OCI-LY7 (cell line): ENCODE measurements around the gene MTMR8. TPM values are rescaled to one million over a fixed set of nuclear protein-coding genes. Genes with fewer than 3 reads are reported as not detected.

Source experiments
- BruUV-seq: library from RNA; stranded (reverse); fragments of 400-500 nt; replicated peaks from 2 replicates; lab custom pipeline; 2021; lab: Mats Ljungman, UMichigan
- CTCF ChIA-PET: fragments of 300-600 bp; sonication (Branson Sonifier 250); formaldehyde crosslinking; loops from one replicate; lab custom pipeline; 2022; ENCODE audit warnings: antibody characterized with exemption; ENCODE audit not compliant: unreplicated experiment; lab: Charles Lee
- POLR2A ChIA-PET: fragments of 300-600 bp; sonication (Branson Sonifier 250); formaldehyde crosslinking; loops from one replicate; lab custom pipeline; 2022; ENCODE audit warnings: antibody characterized with exemption; lab: Charles Lee
- DNase-seq: peaks from one replicate; pipeline ENCODE4 v3.0.0-alpha.2; 2015; ENCODE audit warnings: low spot score
- H2AFZ ChIP-seq: fragments of 200-600 bp; sonication (generic), shearing (Covaris generic); 2 replicates; pipeline ENCODE4 v1.6.1; 2014; ENCODE audit warnings: mild to moderate bottlenecking, antibody characterized with exemption, low read length, moderate library complexity
- H3K27ac ChIP-seq: fragments of 200-600 bp; sonication (generic); 2 replicates; pipeline ENCODE4 v1.5.1; 2014; ENCODE audit warnings: mixed run types, low read depth, mild to moderate bottlenecking, moderate library complexity, low read length, inconsistent platforms; ENCODE audit not compliant: poor library complexity, severe bottlenecking
- H3K36me3 ChIP-seq: fragments of 200-600 bp; sonication (generic); 2 replicates; pipeline ENCODE4 v1.6.1; 2014; ENCODE audit warnings: mild to moderate bottlenecking, antibody characterized with exemption, low read length, moderate library complexity, mixed read lengths; ENCODE audit not compliant: insufficient read depth
- H3K4me1 ChIP-seq: fragments of 200-600 bp; sonication (generic); 2 replicates; pipeline ENCODE4 v1.5.1; 2014; ENCODE audit warnings: mild to moderate bottlenecking, low read length; ENCODE audit not compliant: insufficient read depth, poor library complexity, severe bottlenecking
- H3K4me2 ChIP-seq: fragments of 200-600 bp; sonication (generic); 2 replicates; pipeline ENCODE4 v1.6.1; 2014; ENCODE audit warnings: mild to moderate bottlenecking, low read length
- H3K4me3 ChIP-seq: fragments of 200-600 bp; sonication (generic); 2 replicates; pipeline ENCODE4 v1.5.1; 2014; ENCODE audit warnings: mild to moderate bottlenecking, low read depth, low read length; ENCODE audit not compliant: poor library complexity, severe bottlenecking
- H3K79me2 ChIP-seq: fragments of 200-600 bp; sonication (generic); 2 replicates; pipeline ENCODE4 v1.6.1; 2016; ENCODE audit warnings: low read depth, mild to moderate bottlenecking, low read length, moderate library complexity, mixed read lengths; ENCODE audit not compliant: insufficient read depth
- H3K9me2 ChIP-seq: fragments of 200-600 bp; sonication (generic); 2 replicates; pipeline ENCODE4 v1.6.1; 2016; ENCODE audit warnings: mild to moderate bottlenecking, low read length, mixed read lengths; ENCODE audit not compliant: insufficient read depth
- H3K9me3 ChIP-seq: fragments of 200-600 bp; sonication (generic); 2 replicates; pipeline ENCODE4 v1.6.1; 2014; ENCODE audit warnings: mild to moderate bottlenecking, mixed run types, low read length, mixed read lengths
- H4K20me1 ChIP-seq: fragments of 200-600 bp; sonication (generic); 2 replicates; pipeline ENCODE4 v1.6.1; 2014; ENCODE audit warnings: mild to moderate bottlenecking, antibody characterized with exemption, low read length, moderate library complexity, mixed read lengths; ENCODE audit not compliant: insufficient read depth
- CTCF ChIP-seq: fragments of 200-600 bp; sonication (generic); conservative IDR thresholded peaks from 2 replicates; pipeline ENCODE4 v1.5.1; 2014; ENCODE audit warnings: mild to moderate bottlenecking, antibody characterized with exemption, low read length, moderate library complexity, mixed read lengths
- EZH2phosphoT487 ChIP-seq: fragments of 200-600 bp; sonication (generic); IDR thresholded peaks from 2 replicates; pipeline ENCODE4 v1.6.1; 2018; ENCODE audit warnings: low read depth, borderline replicate concordance, mild to moderate bottlenecking, mixed run types, antibody characterized with exemption, low read length, moderate library complexity, mixed read lengths
- intact Hi-C: fragments of 100-400 bp; cut with micrococcal nuclease; formaldehyde crosslinking; loops from one replicate; pipeline ENCODE4 v1.10.0; 2022; ENCODE audit not compliant: unreplicated experiment
- total RNA-seq, 2 experiments: library from RNA; depleted of rRNA in 1 of 2; stranded (reverse); fragments of >200 nt in 1 of 2; shearing (Covaris generic) in 1 of 2; gene quantifications; 2 replicates each; pipeline ENCODE4 v1.2.3, GENCODE V29; 2014 to 2022

The MTMR8 gene
- total RNA-seq, 2 experiments from 2014 or later: 5.9 to 8.5 TPM

- Histone ChIP-seq H3K27ac (no peak overlapping the region), H3K79me2 (no peaks in the 10 kb centered on the region), H4K20me1 (no peaks in the 10 kb centered on the region), H3K4me3 (no peak overlapping the region), H3K4me1 (no peaks in the 10 kb centered on the region), H3K36me3 (no peaks in the 10 kb centered on the region), H3K4me2 (no peak overlapping the region), H3K9me2 (no peaks in the 10 kb centered on the region), H3K9me3 (no peaks in the 10 kb centered on the region), H2AFZ (no peak overlapping the region)
- intact Hi-C loops: no loop called here
- ChIA-PET POLR2A (interaction anchor here (0.7 to 1.0 kb wide), 2 partner anchors 19 to 114 kb away, joined by 3 to 4 read pairs; no protein-coding TSS in a partner anchor), CTCF (interaction anchor here (1.1 kb wide), 1 partner anchor 16 kb away, joined by 3 read pairs; no protein-coding TSS in a partner anchor)
- no peak for TF ChIP-seq EZH2phosphoT487
- TF ChIP-seq CTCF: no peak
- no peak for DNase-seq
- BruUV-seq: no TSS peak
These were observed 81.6 kb downstream of the MTMR8 start for GRCh38 chrX:64313624-64314023.

GRCh38 chrX:64306712-64307111 is 88.5 kb downstream of the MTMR8 start:
- H3K4me1 ChIP-seq: no peaks in the 10 kb centered on the region
- no peaks in the 10 kb centered on the region for H4K20me1 ChIP-seq
- no peak overlapping the region for H3K4me3 ChIP-seq
- intact Hi-C loops: no loop called here
- ChIA-PET CTCF (no interaction called here), POLR2A (interaction anchor here (0.6 to 0.7 kb wide), 2 partner anchors 1529 to 1666 kb away, joined by 3 to 4 read pairs; no protein-coding TSS in a partner anchor)
- DNase-seq: no peak
- H3K36me3 ChIP-seq: no peaks in the 10 kb centered on the region
- no peaks in the 10 kb centered on the region for H3K79me2 ChIP-seq
- TF ChIP-seq EZH2phosphoT487 (no peak), CTCF (no peak)
- no peaks in the 10 kb centered on the region for H3K9me2 ChIP-seq
- H3K27ac ChIP-seq: no peak overlapping the region
- no peak overlapping the region for H2AFZ ChIP-seq
- H3K4me2 ChIP-seq: no peak overlapping the region
- BruUV-seq: no TSS peak
- H3K9me3 ChIP-seq: no peaks in the 10 kb centered on the region

GRCh38 chrX:64291123-64291522 is 104.1 kb downstream of the MTMR8 start:
- H4K20me1 ChIP-seq: no peaks in the 10 kb centered on the region
- H3K36me3 ChIP-seq: no peaks in the 10 kb centered on the region
- H3K4me3 ChIP-seq: no peak overlapping the region
- POLR2A ChIA-PET: no interaction called here
- H3K9me3 ChIP-seq: no peaks in the 10 kb centered on the region
- no peak overlapping the region for H3K4me2 ChIP-seq
- BruUV-seq: no TSS peak
- DNase-seq: no peak
- H3K27ac ChIP-seq: no peak overlapping the region
- CTCF ChIA-PET: no interaction called here
- no peaks in the 10 kb centered on the region for H3K9me2 ChIP-seq
- intact Hi-C loops: no loop called here
- H2AFZ ChIP-seq: no peak overlapping the region
- no peak for TF ChIP-seq EZH2phosphoT487
- no peak for TF ChIP-seq CTCF
- H3K4me1 ChIP-seq: no peaks in the 10 kb centered on the region
- no peaks in the 10 kb centered on the region for H3K79me2 ChIP-seq
